OCI-LY1 (cell line): ENCODE data around the gene NDUFS8.
"Not testable (repeated sequence)": the region's sequence is repeated elsewhere in the genome, so short reads cannot be mapped to it uniquely, and the experiment has no call there.

Experiments
- CTCF ChIP-seq: fragments of 200-600 bp; sonication (generic), shearing (Covaris generic); IDR thresholded peaks from 2 replicates; pipeline ENCODE4 v1.5.1; 2017; ENCODE audit warnings: mild to moderate bottlenecking, antibody characterized with exemption, low read length, moderate library complexity, mixed read lengths
- EZH2 ChIP-seq: fragments of 200-600 bp; sonication (generic), shearing (Covaris generic); IDR thresholded peaks from 2 replicates; pipeline ENCODE4 v1.8.0; 2017; ENCODE audit warnings: borderline replicate concordance, mixed run types, mild to moderate bottlenecking, antibody characterized with exemption, low read length, moderate library complexity, mixed read lengths

DNA sequence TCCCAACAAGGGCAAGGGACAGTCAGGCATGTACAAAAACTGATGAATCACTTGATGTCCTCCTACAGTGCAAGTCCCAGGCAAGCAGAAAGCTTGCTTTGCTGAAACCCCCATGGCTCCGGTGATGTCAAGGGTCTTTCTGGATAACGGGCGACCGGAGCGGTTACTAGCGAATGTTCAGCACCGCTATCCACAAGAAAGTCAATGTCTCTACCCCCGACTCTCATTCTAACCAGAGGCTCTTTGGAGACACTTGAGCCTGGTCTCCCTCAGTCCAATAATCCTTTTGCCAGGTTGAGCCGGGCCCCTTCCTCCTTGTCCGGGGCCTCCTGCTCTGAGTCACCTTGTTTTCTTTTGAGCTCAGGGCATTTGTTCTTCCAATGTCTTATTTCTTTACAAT lies 49.3 kb upstream of the NDUFS8 start:
- not testable (repeated sequence) for TF ChIP-seq CTCF, EZH2
